ENCODE data around the gene TSSC4. TPM values are rescaled to one million over a fixed set of nuclear protein-coding genes. Genes with fewer than 3 reads are reported as not detected.

TSSC4 gene
- total and polyA plus RNA-seq, 2 of the 13 experiments (the other 11 are each of a cell fraction or from before 2014, with no cell fraction given), result 16.2 to 58.6 TPM

DNA sequence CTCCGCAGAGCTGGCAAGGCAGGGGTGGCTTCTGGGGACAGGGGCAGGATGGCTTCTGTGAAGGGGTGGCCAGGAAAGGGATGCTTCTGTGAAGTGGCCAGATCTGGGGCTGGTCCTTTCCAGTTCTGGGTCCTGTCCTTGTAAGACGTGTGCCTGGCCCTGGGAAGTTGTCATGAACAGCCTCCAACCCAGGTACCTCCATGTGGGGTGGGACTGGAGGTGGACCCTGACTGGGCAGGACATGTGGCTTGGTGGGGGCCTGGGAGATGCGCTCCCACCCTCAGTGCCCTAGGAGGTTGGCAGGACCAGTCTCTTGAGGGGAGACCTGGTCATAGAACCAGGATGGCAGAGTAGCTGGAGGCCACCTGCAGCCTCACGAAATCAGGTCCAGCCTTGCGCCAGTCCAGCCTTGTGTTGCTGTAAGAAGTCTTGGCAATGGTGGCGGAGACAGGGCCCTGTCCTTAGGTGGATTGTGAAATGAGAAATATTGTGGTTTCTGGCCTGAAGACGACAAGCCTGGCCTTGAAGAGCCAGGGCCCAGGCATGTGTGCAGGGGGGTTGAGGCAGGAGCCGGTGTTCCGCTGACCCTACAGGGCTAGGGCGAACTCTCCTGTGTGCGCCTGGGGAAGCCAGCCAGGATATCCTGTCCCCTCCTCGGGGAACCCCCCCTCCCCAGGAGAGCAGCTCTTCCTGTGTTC is 46.9 kb downstream of the TSSC4 start:
- Histone ChIP-seq H4K20me1 (ENCODE audit: insufficient read depth, low read length) (no peaks in the 10 kb centered on the region), H3K9me3 (ENCODE audit: low read length) (no peaks in the 10 kb centered on the region), H3K4me1 (ENCODE audit: insufficient read depth, low read length) (no peaks in the 10 kb centered on the region), H3K4me3 (replicated peaks in 1 of 3; ENCODE audit: insufficient read depth in 1 of 3, low read depth in 2 of 3, low read length in 3 of 3) (no peak overlapping the region), H3K4me2 (ENCODE audit: low read depth, low read length) (no peak overlapping the region), H2AFZ (ENCODE audit: low read length) (no peak overlapping the region), H3K27ac (ENCODE audit: extremely low read length, insufficient read depth, low read length) (no peak overlapping the region), H3K9ac (ENCODE audit: insufficient read depth, low read depth, low read length) (no peak overlapping the region), H3K36me3 (replicated peaks in 1 of 2; ENCODE audit: control insufficient read depth in 1 of 2, insufficient read depth in 2 of 2, low read length in 2 of 2) (no peaks in the 10 kb centered on the region), H3K79me2 (ENCODE audit: insufficient read depth, low read length) (no peaks in the 10 kb centered on the region), H3K27me3 (ENCODE audit: control insufficient read depth in 1 of 2, insufficient read depth in 2 of 2, low read length in 2 of 2) (peaks cover 26 to 87% of the 10 kb centered on the region in 2 experiments)
- ChIA-PET CTCF (ENCODE audit: low intra/inter-chr PET ratio, low total read pairs) (no interaction called here), POLR2A (no interaction called here)
- ATAC-seq, result no peak
- DNase-seq (ENCODE audit: low spot score), result no peak
- TF ChIP-seq, protein P1, sequence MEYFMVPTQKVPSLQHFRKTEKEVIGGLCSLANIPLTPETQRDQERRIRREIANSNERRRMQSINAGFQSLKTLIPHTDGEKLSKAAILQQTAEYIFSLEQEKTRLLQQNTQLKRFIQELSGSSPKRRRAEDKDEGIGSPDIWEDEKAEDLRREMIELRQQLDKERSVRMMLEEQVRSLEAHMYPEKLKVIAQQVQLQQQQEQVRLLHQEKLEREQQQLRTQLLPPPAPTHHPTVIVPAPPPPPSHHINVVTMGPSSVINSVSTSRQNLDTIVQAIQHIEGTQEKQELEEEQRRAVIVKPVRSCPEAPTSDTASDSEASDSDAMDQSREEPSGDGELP (IDR thresholded peaks at IDR 0.05; ENCODE audit: borderline replicate concordance, low read depth), result no peak
- TF ChIP-seq HDAC6 (IDR thresholded peaks at IDR 0.05; ENCODE audit: low read depth, low read length), result no peak
- TF ChIP-seq SNAPC2 (CRISPR knock-in tag; IDR thresholded peaks at IDR 0.05), result no peak
- TF ChIP-seq, protein P2, sequence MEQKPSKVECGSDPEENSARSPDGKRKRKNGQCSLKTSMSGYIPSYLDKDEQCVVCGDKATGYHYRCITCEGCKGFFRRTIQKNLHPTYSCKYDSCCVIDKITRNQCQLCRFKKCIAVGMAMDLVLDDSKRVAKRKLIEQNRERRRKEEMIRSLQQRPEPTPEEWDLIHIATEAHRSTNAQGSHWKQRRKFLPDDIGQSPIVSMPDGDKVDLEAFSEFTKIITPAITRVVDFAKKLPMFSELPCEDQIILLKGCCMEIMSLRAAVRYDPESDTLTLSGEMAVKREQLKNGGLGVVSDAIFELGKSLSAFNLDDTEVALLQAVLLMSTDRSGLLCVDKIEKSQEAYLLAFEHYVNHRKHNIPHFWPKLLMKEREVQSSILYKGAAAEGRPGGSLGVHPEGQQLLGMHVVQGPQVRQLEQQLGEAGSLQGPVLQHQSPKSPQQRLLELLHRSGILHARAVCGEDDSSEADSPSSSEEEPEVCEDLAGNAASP (CRISPR knock-in tag; IDR thresholded peaks at IDR 0.05; ENCODE audit: borderline replicate concordance), result no peak
- no peak for TF ChIP-seq NAIF1 (CRISPR knock-in tag; IDR thresholded peaks at IDR 0.05; ENCODE audit: borderline replicate concordance)
- TF ChIP-seq, protein P3, sequence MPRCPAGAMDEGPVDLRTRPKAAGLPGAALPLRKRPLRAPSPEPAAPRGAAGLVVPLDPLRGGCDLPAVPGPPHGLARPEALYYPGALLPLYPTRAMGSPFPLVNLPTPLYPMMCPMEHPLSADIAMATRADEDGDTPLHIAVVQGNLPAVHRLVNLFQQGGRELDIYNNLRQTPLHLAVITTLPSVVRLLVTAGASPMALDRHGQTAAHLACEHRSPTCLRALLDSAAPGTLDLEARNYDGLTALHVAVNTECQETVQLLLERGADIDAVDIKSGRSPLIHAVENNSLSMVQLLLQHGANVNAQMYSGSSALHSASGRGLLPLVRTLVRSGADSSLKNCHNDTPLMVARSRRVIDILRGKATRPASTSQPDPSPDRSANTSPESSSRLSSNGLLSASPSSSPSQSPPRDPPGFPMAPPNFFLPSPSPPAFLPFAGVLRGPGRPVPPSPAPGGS (CRISPR knock-in tag; IDR thresholded peaks at IDR 0.05), result no peak
- TF ChIP-seq BHLHE40 (IDR thresholded peaks at IDR 0.05; ENCODE audit: low read length), result no peak
- TF ChIP-seq, protein P4, sequence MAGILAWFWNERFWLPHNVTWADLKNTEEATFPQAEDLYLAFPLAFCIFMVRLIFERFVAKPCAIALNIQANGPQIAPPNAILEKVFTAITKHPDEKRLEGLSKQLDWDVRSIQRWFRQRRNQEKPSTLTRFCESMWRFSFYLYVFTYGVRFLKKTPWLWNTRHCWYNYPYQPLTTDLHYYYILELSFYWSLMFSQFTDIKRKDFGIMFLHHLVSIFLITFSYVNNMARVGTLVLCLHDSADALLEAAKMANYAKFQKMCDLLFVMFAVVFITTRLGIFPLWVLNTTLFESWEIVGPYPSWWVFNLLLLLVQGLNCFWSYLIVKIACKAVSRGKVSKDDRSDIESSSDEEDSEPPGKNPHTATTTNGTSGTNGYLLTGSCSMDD (CRISPR knock-in tag; IDR thresholded peaks at IDR 0.05), result no peak
- TF ChIP-seq, protein P5, sequence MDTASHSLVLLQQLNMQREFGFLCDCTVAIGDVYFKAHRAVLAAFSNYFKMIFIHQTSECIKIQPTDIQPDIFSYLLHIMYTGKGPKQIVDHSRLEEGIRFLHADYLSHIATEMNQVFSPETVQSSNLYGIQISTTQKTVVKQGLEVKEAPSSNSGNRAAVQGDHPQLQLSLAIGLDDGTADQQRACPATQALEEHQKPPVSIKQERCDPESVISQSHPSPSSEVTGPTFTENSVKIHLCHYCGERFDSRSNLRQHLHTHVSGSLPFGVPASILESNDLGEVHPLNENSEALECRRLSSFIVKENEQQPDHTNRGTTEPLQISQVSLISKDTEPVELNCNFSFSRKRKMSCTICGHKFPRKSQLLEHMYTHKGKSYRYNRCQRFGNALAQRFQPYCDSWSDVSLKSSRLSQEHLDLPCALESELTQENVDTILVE (CRISPR knock-in tag; IDR thresholded peaks at IDR 0.05), result no peak
- TF ChIP-seq, protein P6, sequence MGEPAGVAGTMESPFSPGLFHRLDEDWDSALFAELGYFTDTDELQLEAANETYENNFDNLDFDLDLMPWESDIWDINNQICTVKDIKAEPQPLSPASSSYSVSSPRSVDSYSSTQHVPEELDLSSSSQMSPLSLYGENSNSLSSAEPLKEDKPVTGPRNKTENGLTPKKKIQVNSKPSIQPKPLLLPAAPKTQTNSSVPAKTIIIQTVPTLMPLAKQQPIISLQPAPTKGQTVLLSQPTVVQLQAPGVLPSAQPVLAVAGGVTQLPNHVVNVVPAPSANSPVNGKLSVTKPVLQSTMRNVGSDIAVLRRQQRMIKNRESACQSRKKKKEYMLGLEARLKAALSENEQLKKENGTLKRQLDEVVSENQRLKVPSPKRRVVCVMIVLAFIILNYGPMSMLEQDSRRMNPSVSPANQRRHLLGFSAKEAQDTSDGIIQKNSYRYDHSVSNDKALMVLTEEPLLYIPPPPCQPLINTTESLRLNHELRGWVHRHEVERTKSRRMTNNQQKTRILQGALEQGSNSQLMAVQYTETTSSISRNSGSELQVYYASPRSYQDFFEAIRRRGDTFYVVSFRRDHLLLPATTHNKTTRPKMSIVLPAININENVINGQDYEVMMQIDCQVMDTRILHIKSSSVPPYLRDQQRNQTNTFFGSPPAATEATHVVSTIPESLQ (CRISPR knock-in tag; conservative IDR thresholded peaks at IDR 0.05), result no peak
- TF ChIP-seq ZNF788 (CRISPR knock-in tag; IDR thresholded peaks at IDR 0.05; ENCODE audit: borderline replicate concordance), result no peak
- no peak for TF ChIP-seq RXRB (CRISPR knock-in tag; IDR thresholded peaks at IDR 0.05; ENCODE audit: borderline replicate concordance)
- no peak for TF ChIP-seq ZNF543 (CRISPR knock-in tag; IDR thresholded peaks at IDR 0.05)
- TF ChIP-seq SRSF1 (optimal IDR thresholded peaks at IDR 0.05; ENCODE audit: low read depth, low read length), result no peak
- BruUV-seq (replicated peaks), result no TSS peak
- intact Hi-C loops (cut with micrococcal nuclease; ENCODE audit: unreplicated experiment), result no loop called here
- in situ Hi-C loops (cut with HindIII; ENCODE audit: extremely low pct_ligation_motif_present, low pct_unique_long_range_greater_than_20kb), result no loop called here
- no peak for FAIRE-seq
- WGBS (ENCODE audit: low lambda C conversion rate), result 0% methylated on average over 1 of the region's 12 CpGs

Data from HepG2 (cell line).